Neuronal stem cell (in vitro differentiated cells): ENCODE results near the gene TMEM63C.
A peak's percentile ranks its signal among the peaks of the same experiment; 100 is the strongest.

ENCODE experiments used
- DNase-seq: peaks from one replicate; pipeline ENCODE4 v3.0.0-alpha.2; 2013; ENCODE audit warnings: low spot score
- H2AFZ ChIP-seq: one replicate; pipeline ENCODE4 v1.6.1; 2013; ENCODE audit warnings: mild to moderate bottlenecking, low read length, inconsistent platforms
- H2AK5ac ChIP-seq: 2 replicates; pipeline ENCODE4 v1.6.1; 2013; ENCODE audit warnings: low read depth, mild to moderate bottlenecking, inconsistent platforms, low read length, moderate library complexity, mixed read lengths
- H2BK120ac ChIP-seq: 2 replicates; pipeline ENCODE4 v1.6.1; 2013; ENCODE audit warnings: low read depth, mild to moderate bottlenecking, inconsistent platforms, low read length, moderate library complexity, mixed read lengths
- H2BK12ac ChIP-seq: one replicate; pipeline ENCODE4 v1.6.1; 2013; ENCODE audit warnings: low read length, inconsistent platforms
- H2BK15ac ChIP-seq: 2 replicates; pipeline ENCODE4 v1.6.1; 2013; ENCODE audit warnings: mild to moderate bottlenecking, low read length, inconsistent platforms, mixed read lengths
- H2BK5ac ChIP-seq: one replicate; pipeline ENCODE4 v1.6.1; 2013; ENCODE audit warnings: inconsistent platforms, mild to moderate bottlenecking, low read length, moderate library complexity
- H3K14ac ChIP-seq: one replicate; pipeline ENCODE4 v1.6.1; 2013; ENCODE audit warnings: low read length, inconsistent platforms
- H3K18ac ChIP-seq: 2 replicates; pipeline ENCODE4 v1.6.1; 2013; ENCODE audit warnings: low read length, inconsistent platforms
- H3K23ac ChIP-seq: 2 replicates; pipeline ENCODE4 v1.6.1; 2013; ENCODE audit warnings: low read depth, mild to moderate bottlenecking, mixed read lengths, low read length, inconsistent platforms; ENCODE audit not compliant: poor library complexity
- H3K27ac ChIP-seq: replicated peaks from 3 replicates; pipeline ENCODE4 v1.5.1; 2013; ENCODE audit warnings: low read length, inconsistent platforms
- H3K27me3 ChIP-seq, 3 experiments: 2 replicates each; pipeline ENCODE4 v1.6.1; 2013; ENCODE audit warnings: low read length in 3 of 3, mild to moderate bottlenecking in 2 of 3, inconsistent platforms in 1 of 3, low read depth in 1 of 3, mixed read lengths in 1 of 3, moderate library complexity in 1 of 3; ENCODE audit not compliant: control insufficient read depth in 3 of 3, insufficient read depth in 3 of 3
- H3K36me3 ChIP-seq, 2 donors: replicated peaks in 1 of 2; 2 replicates each; pipeline ENCODE4 v1.6.1; 2013; ENCODE audit warnings: low read length in 2 of 2; ENCODE audit not compliant: control insufficient read depth in 2 of 2, insufficient read depth in 2 of 2
- H3K4ac ChIP-seq: 2 replicates; pipeline ENCODE4 v1.6.1; 2013; ENCODE audit warnings: inconsistent platforms, mild to moderate bottlenecking, low read length, moderate library complexity
- H3K4me1 ChIP-seq, 2 donors: 1 replicate in 1 of 2; 2 replicates in 1 of 2; pipeline ENCODE4 v1.6.1; 2013; ENCODE audit warnings: low read length in 2 of 2, low read depth in 1 of 2; ENCODE audit not compliant: control insufficient read depth in 2 of 2, insufficient read depth in 1 of 2
- H3K4me2 ChIP-seq: one replicate; pipeline ENCODE4 v1.6.1; 2013; ENCODE audit warnings: mild to moderate bottlenecking, low read length, inconsistent platforms; ENCODE audit not compliant: insufficient read depth, poor library complexity, severe bottlenecking
- H3K4me3 ChIP-seq, 2 donors: 2 replicates each; pipeline ENCODE4 v1.5.1; 2013; ENCODE audit warnings: low read length in 2 of 2, mild to moderate bottlenecking in 2 of 2, inconsistent platforms in 1 of 2, moderate library complexity in 1 of 2
- H3K79me1 ChIP-seq: one replicate; pipeline ENCODE4 v1.6.1; 2013; ENCODE audit warnings: low read depth, mild to moderate bottlenecking, inconsistent platforms, low read length, moderate library complexity
- H3K9ac ChIP-seq: one replicate; pipeline ENCODE4 v1.6.1; 2013; ENCODE audit warnings: mild to moderate bottlenecking, low read depth, low read length, inconsistent platforms; ENCODE audit not compliant: poor library complexity
- H3K9me3 ChIP-seq, 2 donors: replicated peaks in 1 of 2; 2 replicates each; pipeline versions ENCODE3 to v1.6.1; 2013; ENCODE audit warnings: low read length in 2 of 2, mild to moderate bottlenecking in 2 of 2, inconsistent platforms in 1 of 2, low read depth in 1 of 2, mixed read lengths in 1 of 2, moderate library complexity in 1 of 2; ENCODE audit not compliant: control insufficient read depth in 2 of 2, insufficient read depth in 1 of 2
- H4K8ac ChIP-seq: one replicate; pipeline ENCODE4 v1.6.1; 2013; ENCODE audit warnings: low read depth, mild to moderate bottlenecking, inconsistent platforms, low read length, moderate library complexity
- H4K91ac ChIP-seq: one replicate; pipeline ENCODE4 v1.6.1; 2013; ENCODE audit warnings: low read length, low read depth, mild to moderate bottlenecking, inconsistent platforms; ENCODE audit not compliant: poor library complexity
- WGBS, 2 donors: extraction: QIAGEN DNeasy Blood & Tissue Kit; methylation state at CpG; one replicate each; pipeline ENCODE4 v1.1.7; 2013; ENCODE audit warnings: missing lambda C conversion rate in 2 of 2, mixed read lengths in 1 of 2; ENCODE audit not compliant: insufficient read length in 2 of 2, insufficient replicate concordance in 1 of 2; ENCODE audit errors: extremely low coverage in 2 of 2; 5-methylcytosine and 5-hydroxymethylcytosine counted together

Gene TMEM63C

DNA sequence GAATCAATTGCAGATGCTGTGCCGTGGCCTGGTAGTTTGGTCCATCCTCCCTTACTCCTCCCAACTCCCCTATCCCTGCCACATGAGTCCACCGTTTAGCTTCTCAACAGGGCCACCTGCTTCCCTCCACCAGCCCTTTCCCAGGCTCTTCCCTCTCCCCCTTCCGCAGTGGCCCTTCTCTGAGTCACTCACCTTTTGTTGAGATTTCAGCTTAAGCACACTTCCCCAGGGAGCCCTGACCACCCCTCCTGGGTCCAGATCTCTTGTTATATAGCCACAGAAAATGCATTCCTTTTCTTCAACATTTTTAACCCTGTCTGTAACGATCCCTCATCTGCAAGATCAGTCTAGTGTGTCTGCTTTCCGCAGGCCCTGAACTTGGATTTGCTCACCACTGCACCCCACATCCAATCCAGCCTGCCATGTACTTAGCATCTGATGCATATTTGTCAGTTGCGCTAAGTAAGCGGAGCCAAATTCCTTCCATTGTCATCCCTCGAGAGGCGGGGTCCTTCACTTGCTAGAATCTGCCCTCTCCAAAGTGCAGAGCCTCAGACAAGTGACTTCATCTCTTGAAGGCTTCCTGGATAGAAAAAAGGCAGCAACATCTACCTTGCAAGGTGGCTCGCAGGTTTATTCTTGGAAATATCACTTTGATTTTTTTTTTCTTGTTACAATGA lies 41.1 kb downstream of the TMEM63C start:
- H2BK5ac ChIP-seq, result no peak overlapping the region
- H3K27me3 ChIP-seq, result peaks cover 0 to 41% (median 0%) of the 10 kb centered on the region in 3 experiments
- no CpG with 5 or more reads among the region's 10 CpGs for WGBS, 2 donors
- no peak overlapping the region for H3K4me3 ChIP-seq
- H2BK120ac ChIP-seq, result no peak overlapping the region
- H3K79me1 ChIP-seq, result no peaks in the 10 kb centered on the region
- H3K9ac ChIP-seq, result no peak overlapping the region
- H3K36me3 ChIP-seq, result no peaks in the 10 kb centered on the region
- no peak overlapping the region for H3K4me2 ChIP-seq
- no peaks in the 10 kb centered on the region for H3K9me3 ChIP-seq
- H3K4ac ChIP-seq, result no peak overlapping the region
- H3K27ac ChIP-seq, result no peak overlapping the region
- peaks cover 0 to 24% of the 10 kb centered on the region in 2 donors for H3K4me1 ChIP-seq
- H2AK5ac ChIP-seq, result no peak overlapping the region
- no peak overlapping the region for H2BK15ac ChIP-seq
- H3K23ac ChIP-seq, result no peak overlapping the region
- H3K14ac ChIP-seq, result no peak overlapping the region
- no peak overlapping the region for H2BK12ac ChIP-seq
- DNase-seq, result peak; percentile 35
- H2AFZ ChIP-seq, result no peak overlapping the region
- H3K18ac ChIP-seq, result no peak overlapping the region
- no peak overlapping the region for H4K8ac ChIP-seq
- no peak overlapping the region for H4K91ac ChIP-seq

DNA sequence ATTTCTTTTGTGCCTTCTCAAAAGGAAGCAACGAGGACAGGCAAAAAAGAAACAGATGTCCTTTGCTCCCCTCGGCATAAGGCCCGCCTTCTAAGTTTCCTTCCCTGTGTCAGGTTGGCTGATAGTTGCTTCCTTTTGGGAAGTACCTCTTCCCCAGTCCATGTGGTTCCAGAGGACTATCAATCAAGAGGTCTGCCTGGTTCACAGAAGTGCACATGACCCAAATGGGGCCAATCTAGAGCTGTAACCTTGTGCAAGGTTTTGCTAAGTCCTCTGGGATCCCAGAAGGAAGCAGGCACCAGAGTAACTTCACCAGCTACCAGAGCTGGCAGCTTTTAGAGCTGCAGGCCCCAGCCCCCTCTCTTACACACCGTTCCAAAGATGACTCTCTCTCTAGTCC lies 42.6 kb downstream of the TMEM63C start:
- Histone ChIP-seq H3K9me3 (no peaks in the 10 kb centered on the region), H3K4me2 (no peak overlapping the region), H4K91ac (no peak overlapping the region), H3K4ac (no peak overlapping the region), H2BK12ac (no peak overlapping the region), H2AFZ (no peak overlapping the region), H2AK5ac (no peak overlapping the region), H2BK5ac (peak overlapping the region; percentile 32), H3K27ac (no peak overlapping the region), H3K4me3 (no peak overlapping the region), H3K4me1 (peaks cover 0 to 21% of the 10 kb centered on the region in 2 donors), H3K14ac (no peak overlapping the region), H3K23ac (no peak overlapping the region), H3K27me3 (peaks cover 0 to 28% (median 0%) of the 10 kb centered on the region in 3 experiments), H2BK120ac (no peak overlapping the region), H3K79me1 (no peaks in the 10 kb centered on the region), H2BK15ac (no peak overlapping the region), H4K8ac (no peak overlapping the region), H3K36me3 (no peaks in the 10 kb centered on the region), H3K9ac (no peak overlapping the region), H3K18ac (peak overlapping the region; percentile 14)
- WGBS, 2 donors, result no CpG with 5 or more reads among the region's 4 CpGs
- DNase-seq, result no peak

GRCh38 chr14:77225254-77225653 lies 43.7 kb downstream of the TMEM63C start:
- H3K4me1 ChIP-seq, result peaks cover 0 to 21% of the 10 kb centered on the region in 2 donors
- H3K79me1 ChIP-seq, result no peaks in the 10 kb centered on the region
- H3K27ac ChIP-seq, result no peak overlapping the region
- H3K27me3 ChIP-seq, result peaks cover 0 to 19% (median 0%) of the 10 kb centered on the region in 3 experiments
- H3K14ac ChIP-seq, result no peak overlapping the region
- peak overlapping the region; percentile 8 for H3K18ac ChIP-seq
- no peak overlapping the region for H2AK5ac ChIP-seq
- no peak overlapping the region for H3K9ac ChIP-seq
- no peaks in the 10 kb centered on the region for H3K9me3 ChIP-seq
- no peak overlapping the region for H2BK5ac ChIP-seq
- H4K8ac ChIP-seq, result no peak overlapping the region
- H3K36me3 ChIP-seq, result no peaks in the 10 kb centered on the region
- H3K4me3 ChIP-seq, result no peak overlapping the region
- H2BK15ac ChIP-seq, result peak overlapping the region; percentile 22
- H2AFZ ChIP-seq, result no peak overlapping the region
- no peak overlapping the region for H3K4ac ChIP-seq
- H3K23ac ChIP-seq, result no peak overlapping the region
- no peak overlapping the region for H2BK12ac ChIP-seq
- no CpG with 5 or more reads among the region's 12 CpGs for WGBS, 2 donors
- H4K91ac ChIP-seq, result no peak overlapping the region
- no peak for DNase-seq
- H3K4me2 ChIP-seq, result no peak overlapping the region
- H2BK120ac ChIP-seq, result no peak overlapping the region

DNA sequence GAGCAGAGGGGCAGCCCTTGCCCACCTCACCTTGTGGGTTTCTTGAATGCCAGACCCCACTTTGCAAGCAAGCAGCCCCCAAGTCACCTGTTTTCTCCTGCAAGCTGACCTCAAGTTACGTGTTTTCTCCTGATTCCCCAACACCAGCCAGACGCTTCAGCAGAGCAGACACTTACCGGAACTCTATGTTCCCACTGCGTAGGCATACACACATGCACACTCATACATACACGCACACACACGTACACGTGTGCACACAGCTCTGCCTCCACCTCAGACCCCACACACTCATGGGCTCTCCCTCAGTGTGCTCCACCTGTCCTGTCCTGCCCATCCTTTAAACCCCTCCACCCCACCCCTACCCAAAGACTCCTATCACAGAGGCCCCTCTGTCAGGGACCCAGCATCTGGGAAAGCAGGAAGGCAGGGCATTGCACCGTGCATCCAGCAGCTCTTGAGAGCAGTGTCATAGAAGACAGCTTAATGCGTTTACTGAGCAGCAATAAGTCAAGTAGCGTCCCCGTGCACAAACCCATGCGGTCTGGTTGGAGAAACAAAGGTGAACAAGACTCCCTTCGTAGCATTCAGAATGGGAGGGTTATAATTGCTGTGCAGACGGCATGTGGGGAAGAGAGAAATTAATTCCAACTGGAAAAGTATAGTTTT lies 44.4 kb downstream of the TMEM63C start:
- no CpG with 5 or more reads among the region's 14 CpGs for WGBS, 2 donors

More for the DNA sequence above, 44.4 kb downstream of the TMEM63C start:
- Histone ChIP-seq H2AFZ (no peak overlapping the region), H3K27me3 (peaks cover 0 to 16% (median 0%) of the 10 kb centered on the region in 3 experiments), H3K9ac (no peak overlapping the region), H3K18ac (no peak overlapping the region), H3K4ac (no peak overlapping the region), H3K36me3 (no peaks in the 10 kb centered on the region), H4K8ac (no peak overlapping the region), H3K23ac (no peak overlapping the region), H3K4me3 (no peak overlapping the region), H2BK5ac (no peak overlapping the region), H2BK120ac (no peak overlapping the region), H3K4me1 (peaks cover 0 to 19% of the 10 kb centered on the region in 2 donors), H4K91ac (no peak overlapping the region), H3K27ac (no peak overlapping the region), H3K14ac (no peak overlapping the region), H2BK12ac (no peak overlapping the region), H3K9me3 (no peaks in the 10 kb centered on the region), H2AK5ac (peak overlapping the region; percentile 24), H3K4me2 (no peak overlapping the region), H2BK15ac (peak overlapping the region; percentile 3), H3K79me1 (no peaks in the 10 kb centered on the region)
- no peak for DNase-seq
